PC-3 (cell line): ENCODE measurements around the gene TSPEAR. TPM values are rescaled to one million over a fixed set of nuclear protein-coding genes. Genes with fewer than 3 reads are reported as not detected.

Source experiments
- ATAC-seq: fragments of 200-7000 bp; cut with Tn5 transposase; 2 replicates; pipeline ENCODE4 v1.9.1; 2020; ENCODE audit warnings: mild to moderate bottlenecking, moderate library complexity
- BruUV-seq: library from RNA; stranded (reverse); fragments of 400-500 nt; replicated peaks from 2 replicates; lab custom pipeline; 2021; lab: Mats Ljungman, UMichigan
- CTCF ChIA-PET: fragments of 300-600 bp; sonication (Branson Sonifier 250); formaldehyde crosslinking; loops from one replicate; lab custom pipeline; 2022; ENCODE audit warnings: antibody characterized with exemption; lab: Charles Lee
- POLR2A ChIA-PET: fragments of 300-600 bp; sonication (Branson Sonifier 250); formaldehyde crosslinking; loops from one replicate; lab custom pipeline; 2022; ENCODE audit warnings: antibody characterized with exemption; ENCODE audit not compliant: unreplicated experiment; lab: Charles Lee
- DNase-seq: peaks from one replicate; pipeline ENCODE4 v3.0.0-alpha.2; 2015
- H2AFZ ChIP-seq: fragments of 300-600 bp; sonication (generic); 2 replicates; pipeline ENCODE4 v1.6.0; 2016; ENCODE audit warnings: antibody characterized with exemption, low read length
- H3F3A ChIP-seq: fragments of 300-600 bp; sonication (generic); one replicate; pipeline ENCODE4 v1.6.0; 2017; ENCODE audit warnings: antibody characterized with exemption, low read length, control low read depth, mild to moderate bottlenecking; ENCODE audit not compliant: unreplicated experiment
- H3K27ac ChIP-seq: fragments of 300-600 bp; sonication (generic); 2 replicates; pipeline ENCODE4 v1.5.1; 2016; ENCODE audit warnings: mild to moderate bottlenecking, low read length
- H3K27me3 ChIP-seq: fragments of 300-600 bp; sonication (generic); 2 replicates; pipeline ENCODE4 v1.6.1; 2016; ENCODE audit warnings: low read length, mixed read lengths
- H3K36me3 ChIP-seq: fragments of 300-600 bp; sonication (generic); 2 replicates; pipeline ENCODE4 v1.6.1; 2016; ENCODE audit warnings: low read depth, mixed run types, low read length, mixed read lengths
- H3K4me1 ChIP-seq: fragments of 300-600 bp; sonication (generic); 2 replicates; pipeline ENCODE4 v1.5.1; 2016; ENCODE audit warnings: low read length; ENCODE audit not compliant: insufficient read depth
- H3K4me2 ChIP-seq: fragments of 300-600 bp; sonication (generic); 2 replicates; pipeline ENCODE4 v1.6.0; 2016; ENCODE audit warnings: low read length
- H3K4me3 ChIP-seq: fragments of 300-600 bp; sonication (generic); 2 replicates; pipeline ENCODE4 v1.5.1; 2016; ENCODE audit warnings: mild to moderate bottlenecking, low read length, mixed read lengths
- H3K79me2 ChIP-seq: fragments of 300-600 bp; sonication (generic); 2 replicates; pipeline ENCODE4 v1.6.1; 2017; ENCODE audit warnings: low read length, mixed read lengths
- H3K9ac ChIP-seq: fragments of 300-600 bp; sonication (generic); 2 replicates; pipeline ENCODE4 v1.6.0; 2016; ENCODE audit warnings: mild to moderate bottlenecking, low read length
- H3K9me2 ChIP-seq: fragments of 300-600 bp; sonication (generic); replicated peaks from 2 replicates; pipeline ENCODE4 v1.6.1; 2016; ENCODE audit warnings: mixed run types, low read length, mixed read lengths
- H3K9me3 ChIP-seq: fragments of 300-600 bp; sonication (generic); 2 replicates; pipeline ENCODE4 v1.6.1; 2016; ENCODE audit warnings: low read length, mixed read lengths
- H4K20me1 ChIP-seq: fragments of 300-600 bp; sonication (generic); 2 replicates; pipeline ENCODE4 v1.6.1; 2016; ENCODE audit warnings: low read length, mixed read lengths
- CTCF ChIP-seq: fragments of 300-600 bp; sonication (generic); conservative IDR thresholded peaks from 2 replicates; pipeline ENCODE4 v1.5.1; 2017; ENCODE audit warnings: antibody characterized with exemption, low read depth, mild to moderate bottlenecking, low read length
- EZH2 ChIP-seq: fragments of 300-600 bp; sonication (generic); IDR thresholded peaks from one replicate; pipeline ENCODE4 v1.6.1; 2017; ENCODE audit warnings: antibody characterized with exemption, mild to moderate bottlenecking, low read length; ENCODE audit not compliant: unreplicated experiment
- EZH2phosphoT487 ChIP-seq: fragments of 300-600 bp; sonication (generic); IDR thresholded peaks from 2 replicates; pipeline ENCODE4 v1.6.1; 2018; ENCODE audit warnings: mild to moderate bottlenecking, antibody characterized with exemption, low read length, borderline replicate concordance
- intact Hi-C: fragments of 100-400 bp; cut with micrococcal nuclease; formaldehyde crosslinking; loops from 2 replicates; pipeline ENCODE4 v1.9.0; 2023
- total RNA-seq: library from RNA; depleted of rRNA; stranded (reverse); fragments of >200 nt; gene quantifications from 2 replicates; pipeline ENCODE4 v1.2.3, GENCODE V29; 2014

Gene TSPEAR
- total RNA-seq, 1 experiment from 2014 or later, result 2.1 TPM

DNA sequence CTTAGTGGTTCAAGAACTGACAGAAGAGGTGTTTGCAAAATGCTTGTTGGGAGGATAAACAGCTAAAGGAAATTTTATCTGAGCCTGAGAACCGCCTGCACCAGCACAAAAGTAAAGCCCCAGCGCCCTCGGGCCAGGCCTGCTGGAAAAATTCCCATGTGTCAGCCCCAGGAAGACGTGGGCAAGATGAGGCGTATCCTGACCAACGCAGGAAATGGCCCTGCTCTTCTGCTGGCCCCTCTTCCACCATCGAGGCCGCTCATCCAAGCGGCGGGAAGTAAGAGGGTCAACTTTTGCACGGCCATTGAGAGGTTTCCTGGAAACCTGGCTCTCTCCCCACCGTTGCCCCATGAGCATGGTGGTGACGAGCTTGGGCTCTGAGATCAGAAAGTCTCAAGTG is 216.4 kb downstream of the TSPEAR start:
- ChIA-PET CTCF (no interaction called here), POLR2A (no interaction called here)
- Histone ChIP-seq H3K9ac (no peak overlapping the region), H4K20me1 (no peaks in the 10 kb centered on the region), H3K9me2 (no peaks in the 10 kb centered on the region), H2AFZ (no peak overlapping the region), H3K79me2 (no peaks in the 10 kb centered on the region), H3K4me1 (no peaks in the 10 kb centered on the region), H3K4me2 (no peak overlapping the region), H3F3A (no peaks in the 10 kb centered on the region), H3K27me3 (peaks cover 35% of the 10 kb centered on the region), H3K36me3 (no peaks in the 10 kb centered on the region), H3K9me3 (peaks cover 17% of the 10 kb centered on the region), H3K27ac (no peak overlapping the region), H3K4me3 (no peak overlapping the region)
- no peak for DNase-seq
- ATAC-seq, result no peak
- no TSS peak for BruUV-seq
- intact Hi-C loops, result no loop called here
- TF ChIP-seq CTCF (no peak), EZH2 (no peak), EZH2phosphoT487 (no peak)

GRCh38 chr21:44494418-44494817 is 217.0 kb downstream of the TSPEAR start:
- Histone ChIP-seq H2AFZ (no peak overlapping the region), H3K27ac (no peak overlapping the region), H3F3A (no peaks in the 10 kb centered on the region), H3K4me1 (no peaks in the 10 kb centered on the region), H3K9me2 (no peaks in the 10 kb centered on the region), H3K9ac (no peak overlapping the region), H3K4me2 (no peak overlapping the region), H3K27me3 (peaks cover 35% of the 10 kb centered on the region), H3K4me3 (no peak overlapping the region), H3K9me3 (peaks cover 17% of the 10 kb centered on the region), H3K79me2 (no peaks in the 10 kb centered on the region), H3K36me3 (no peaks in the 10 kb centered on the region), H4K20me1 (no peaks in the 10 kb centered on the region)
- no TSS peak for BruUV-seq
- ChIA-PET POLR2A (no interaction called here), CTCF (no interaction called here)
- DNase-seq (no peak), ATAC-seq (no peak)
- intact Hi-C loops, result no loop called here
- no peak for TF ChIP-seq CTCF
- no peak for TF ChIP-seq EZH2
- no peak for TF ChIP-seq EZH2phosphoT487

GRCh38 chr21:44492567-44493385 is 218.6 kb downstream of the TSPEAR start:
- ChIA-PET CTCF (interaction anchor here (0.6 kb wide), 2 partner anchors 214 to 334 kb away, joined by 3 to 10 read pairs; no protein-coding TSS in a partner anchor), POLR2A (interaction anchor here (0.6 kb wide), 1 partner anchor 12 kb away, joined by 3 read pairs; no protein-coding TSS in a partner anchor)
- intact Hi-C loops, result no loop called here
- H2AFZ ChIP-seq, result no peak overlapping the region
- no peaks in the 10 kb centered on the region for H3K4me1 ChIP-seq
- no peak overlapping the region for H3K4me2 ChIP-seq
- H3K9ac ChIP-seq, result no peak overlapping the region
- no peaks in the 10 kb centered on the region for H4K20me1 ChIP-seq
- H3K4me3 ChIP-seq, result no peak overlapping the region
- DNase-seq (no peak), ATAC-seq (no peak)
- H3F3A ChIP-seq, result no peaks in the 10 kb centered on the region
- TF ChIP-seq CTCF (no peak), EZH2 (no peak), EZH2phosphoT487 (no peak)
- H3K9me2 ChIP-seq, result no peaks in the 10 kb centered on the region
- BruUV-seq, result no TSS peak
- H3K27ac ChIP-seq, result no peak overlapping the region
- H3K36me3 ChIP-seq, result no peaks in the 10 kb centered on the region
- H3K9me3 ChIP-seq, result peaks cover 17% of the 10 kb centered on the region
- peaks cover 19% of the 10 kb centered on the region for H3K27me3 ChIP-seq
- H3K79me2 ChIP-seq, result no peaks in the 10 kb centered on the region
